Fibroblast of lung (primary cell): Measurements from ENCODE around the gene CRACDL. TPM values are rescaled to one million over a fixed set of nuclear protein-coding genes. Genes with fewer than 3 reads are reported as not detected.

Experiments
- DNase-seq, 2 donors: peaks; one replicate each; pipeline versions ENCODE4 v3.0.0 to v3.0.0-alpha.2; 2010; ENCODE audit warnings: low read depth in 2 of 2
- H2AFZ ChIP-seq: 2 replicates; pipeline ENCODE4 v1.5.1; 2012; ENCODE audit warnings: low read length, control low read depth, inconsistent platforms
- H3K27ac ChIP-seq: 2 replicates; pipeline ENCODE4 v1.5.1; 2011; ENCODE audit warnings: low read length, control low read depth; ENCODE audit not compliant: insufficient read depth
- H3K27me3 ChIP-seq: 2 replicates; pipeline ENCODE4 v1.5.1; 2011; ENCODE audit warnings: mild to moderate bottlenecking, low read length; ENCODE audit not compliant: control insufficient read depth, insufficient read depth
- H3K36me3 ChIP-seq: 2 replicates; pipeline ENCODE4 v1.5.1; 2011; ENCODE audit warnings: low read length; ENCODE audit not compliant: control insufficient read depth, insufficient read depth
- H3K4me1 ChIP-seq: 2 replicates; pipeline ENCODE4 v1.5.1; 2011; ENCODE audit warnings: low read length; ENCODE audit not compliant: control insufficient read depth, insufficient read depth; ENCODE audit errors: extremely low read depth
- H3K4me2 ChIP-seq: 2 replicates; pipeline ENCODE4 v1.5.1; 2011; ENCODE audit warnings: low read length, control low read depth; ENCODE audit not compliant: insufficient read depth; ENCODE audit errors: extremely low read depth
- H3K4me3 ChIP-seq, 4 experiments: fragments of 200-600 bp in 1 of 4; sonication (generic) in 1 of 4; replicated peaks in 1 of 4; 2 replicates each; pipeline ENCODE4 v1.5.1; 2011 to 2016; ENCODE audit warnings: low read length in 4 of 4, low read depth in 3 of 4, mild to moderate bottlenecking in 3 of 4, control low read depth in 2 of 4, inconsistent platforms in 1 of 4, mixed read lengths in 1 of 4; ENCODE audit not compliant: insufficient read depth in 1 of 4; ENCODE audit errors: control extremely low read depth in 1 of 4
- H3K79me2 ChIP-seq: 2 replicates; pipeline ENCODE4 v1.5.1; 2012; ENCODE audit warnings: mild to moderate bottlenecking, low read length, inconsistent platforms; ENCODE audit not compliant: control insufficient read depth, insufficient read depth
- H3K9ac ChIP-seq: 2 replicates; pipeline ENCODE4 v1.5.1; 2011; ENCODE audit warnings: mild to moderate bottlenecking, low read length, control low read depth; ENCODE audit not compliant: insufficient read depth
- H3K9me3 ChIP-seq: 2 replicates; pipeline ENCODE4 v1.5.1; 2012; ENCODE audit warnings: low read depth, low read length; ENCODE audit not compliant: control insufficient read depth, insufficient read depth
- H4K20me1 ChIP-seq: 2 replicates; pipeline ENCODE4 v1.5.1; 2011; ENCODE audit warnings: low read length; ENCODE audit not compliant: control insufficient read depth, insufficient read depth; ENCODE audit errors: extremely low read depth
- EZH2 ChIP-seq: IDR thresholded peaks from 2 replicates; pipeline ENCODE4 v1.5.1; 2012; ENCODE audit warnings: low read length, control low read depth, mild to moderate bottlenecking; ENCODE audit errors: missing control alignments
- polyA plus RNA-seq, 2 donors: library from polyadenylated mRNA; depleted of rRNA in 1 of 2; stranded (reverse) in 1 of 2; unstranded in 1 of 2; fragments of >200 nt; gene quantifications; 2 replicates each; pipeline ENCODE4 v1.2.1, GENCODE V29; 2011 to 2012; ENCODE audit warnings: missing spikeins in 1 of 2
- total RNA-seq: library from RNA; depleted of rRNA; stranded (reverse); fragments of >200 nt; gene quantifications from 2 replicates; pipeline ENCODE4 v1.2.1, GENCODE V29; 2014
- TF ChIP-seq, protein P1 (sequence below), 2 donors: IDR thresholded peaks in 1 of 2; conservative IDR thresholded peaks in 1 of 2; 1 replicate in 1 of 2; 2 replicates in 1 of 2; pipeline ENCODE4 v1.5.1; 2011 to 2012; ENCODE audit warnings: low read length in 2 of 2, control low read depth in 1 of 2, inconsistent platforms in 1 of 2, low read depth in 1 of 2, mild to moderate bottlenecking in 1 of 2

CRACDL gene
- total and polyA plus RNA-seq, 2 donors (not counting 1 experiment from before 2014, with no cell fraction given) = not detected

- Histone ChIP-seq H2AFZ (no peak overlapping the region), H3K27me3 (no peaks in the 10 kb centered on the region), H3K27ac (no peak overlapping the region), H3K79me2 (no peaks in the 10 kb centered on the region), H3K4me3 (no peak overlapping the region), H3K36me3 (no peaks in the 10 kb centered on the region), H3K4me1 (peaks cover 4% of the 10 kb centered on the region), H3K9ac (no peak overlapping the region), H3K9me3 (no peaks in the 10 kb centered on the region), H4K20me1 (no peaks in the 10 kb centered on the region), H3K4me2 (no peak overlapping the region)
- TF ChIP-seq EZH2 = no peak
- TF ChIP-seq, protein P1, sequence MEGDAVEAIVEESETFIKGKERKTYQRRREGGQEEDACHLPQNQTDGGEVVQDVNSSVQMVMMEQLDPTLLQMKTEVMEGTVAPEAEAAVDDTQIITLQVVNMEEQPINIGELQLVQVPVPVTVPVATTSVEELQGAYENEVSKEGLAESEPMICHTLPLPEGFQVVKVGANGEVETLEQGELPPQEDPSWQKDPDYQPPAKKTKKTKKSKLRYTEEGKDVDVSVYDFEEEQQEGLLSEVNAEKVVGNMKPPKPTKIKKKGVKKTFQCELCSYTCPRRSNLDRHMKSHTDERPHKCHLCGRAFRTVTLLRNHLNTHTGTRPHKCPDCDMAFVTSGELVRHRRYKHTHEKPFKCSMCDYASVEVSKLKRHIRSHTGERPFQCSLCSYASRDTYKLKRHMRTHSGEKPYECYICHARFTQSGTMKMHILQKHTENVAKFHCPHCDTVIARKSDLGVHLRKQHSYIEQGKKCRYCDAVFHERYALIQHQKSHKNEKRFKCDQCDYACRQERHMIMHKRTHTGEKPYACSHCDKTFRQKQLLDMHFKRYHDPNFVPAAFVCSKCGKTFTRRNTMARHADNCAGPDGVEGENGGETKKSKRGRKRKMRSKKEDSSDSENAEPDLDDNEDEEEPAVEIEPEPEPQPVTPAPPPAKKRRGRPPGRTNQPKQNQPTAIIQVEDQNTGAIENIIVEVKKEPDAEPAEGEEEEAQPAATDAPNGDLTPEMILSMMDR (conservative IDR thresholded peaks at IDR 0.05 in 1 of 2, IDR thresholded peaks at IDR 0.05 in 1 of 2; ENCODE audit: low read depth in 1 of 2, low read length in 2 of 2) = no peak
- no peak for DNase-seq
Observed at GRCh38 chr2:98914713-98915580, 21.1 kb downstream of the CRACDL start.

- H3K4me2 ChIP-seq = no peak overlapping the region
- no peak for TF ChIP-seq EZH2
- TF ChIP-seq, protein P1 (conservative IDR thresholded peaks at IDR 0.05 in 1 of 2, IDR thresholded peaks at IDR 0.05 in 1 of 2; ENCODE audit: low read depth in 1 of 2, low read length in 2 of 2) = no peak
- no peak overlapping the region for H3K27ac ChIP-seq
- H3K36me3 ChIP-seq = no peaks in the 10 kb centered on the region
- H3K4me1 ChIP-seq = peaks cover 5% of the 10 kb centered on the region
- no peak overlapping the region for H3K4me3 ChIP-seq
- no peak overlapping the region for H2AFZ ChIP-seq
- H3K9ac ChIP-seq = no peak overlapping the region
- DNase-seq = no peak
- no peaks in the 10 kb centered on the region for H3K27me3 ChIP-seq
- H4K20me1 ChIP-seq = no peaks in the 10 kb centered on the region
- no peaks in the 10 kb centered on the region for H3K79me2 ChIP-seq
- H3K9me3 ChIP-seq = no peaks in the 10 kb centered on the region
Observed at GRCh38 chr2:98913916-98914712, 21.9 kb downstream of the CRACDL start.
